Measurements from ENCODE around the gene NET1.
A peak's percentile ranks its signal among the peaks of the same experiment; 100 is the strongest.
"Not testable (repeated sequence)": the region's sequence is repeated elsewhere in the genome, so short reads cannot be mapped to it uniquely, and the experiment has no call there.

NET1 gene

DNA sequence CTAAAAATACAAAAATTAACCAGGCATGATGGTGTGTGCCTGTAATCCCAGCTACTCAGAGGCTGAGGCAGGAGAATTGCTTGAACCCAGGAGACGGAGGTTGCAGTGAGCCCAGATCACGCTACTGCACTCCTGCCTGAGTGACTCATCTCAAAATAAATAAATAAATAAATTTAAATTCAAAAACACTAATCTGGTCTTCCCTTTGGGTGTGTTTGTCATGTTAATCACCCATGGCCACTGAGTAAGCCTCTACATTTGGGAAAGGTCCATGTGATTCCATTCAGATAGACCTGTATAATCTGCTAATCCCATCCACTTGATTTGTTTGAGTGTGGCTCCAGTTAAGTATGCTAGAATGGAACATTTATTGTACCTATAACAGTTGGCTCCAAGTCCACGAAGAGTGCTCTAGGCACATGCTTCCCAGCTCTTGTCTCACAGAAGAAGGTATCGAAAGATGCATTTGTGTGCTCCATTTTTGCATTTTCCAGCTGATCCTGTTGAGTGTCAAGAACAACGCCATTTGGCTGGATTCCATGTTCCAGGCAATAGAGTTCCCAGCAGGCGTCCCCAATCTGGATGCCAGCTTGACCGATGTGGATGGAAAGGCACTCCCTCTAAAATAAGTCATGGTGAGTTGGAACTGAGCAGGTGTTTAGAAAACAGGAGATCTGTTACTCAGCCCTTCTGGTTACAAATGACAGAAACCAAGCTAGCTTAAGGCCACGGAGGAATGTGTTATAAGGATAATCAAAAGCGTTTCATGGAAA, 11.7 kb upstream of the NET1 start:
- DNase-seq = no peak

DNA sequence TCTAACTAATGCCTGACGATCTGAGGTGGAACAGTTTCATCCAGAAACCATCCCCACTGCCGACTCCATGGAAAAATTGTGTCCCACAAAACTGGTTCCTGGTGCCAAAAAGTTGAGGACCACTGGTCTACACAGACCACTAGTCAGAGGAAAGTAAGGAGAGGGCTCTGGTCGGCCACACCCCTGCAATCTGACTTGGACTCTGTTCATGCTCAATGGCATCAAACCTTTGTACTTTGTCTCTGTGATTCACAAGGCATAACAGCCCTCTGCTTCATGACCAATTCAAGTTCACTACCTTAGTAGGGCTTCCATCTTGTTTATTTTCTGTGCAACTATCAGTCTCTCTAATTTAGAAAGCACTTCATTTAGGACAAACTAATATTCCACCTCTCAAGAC, 9.6 kb upstream of the NET1 start:
- no peak for DNase-seq

DNA sequence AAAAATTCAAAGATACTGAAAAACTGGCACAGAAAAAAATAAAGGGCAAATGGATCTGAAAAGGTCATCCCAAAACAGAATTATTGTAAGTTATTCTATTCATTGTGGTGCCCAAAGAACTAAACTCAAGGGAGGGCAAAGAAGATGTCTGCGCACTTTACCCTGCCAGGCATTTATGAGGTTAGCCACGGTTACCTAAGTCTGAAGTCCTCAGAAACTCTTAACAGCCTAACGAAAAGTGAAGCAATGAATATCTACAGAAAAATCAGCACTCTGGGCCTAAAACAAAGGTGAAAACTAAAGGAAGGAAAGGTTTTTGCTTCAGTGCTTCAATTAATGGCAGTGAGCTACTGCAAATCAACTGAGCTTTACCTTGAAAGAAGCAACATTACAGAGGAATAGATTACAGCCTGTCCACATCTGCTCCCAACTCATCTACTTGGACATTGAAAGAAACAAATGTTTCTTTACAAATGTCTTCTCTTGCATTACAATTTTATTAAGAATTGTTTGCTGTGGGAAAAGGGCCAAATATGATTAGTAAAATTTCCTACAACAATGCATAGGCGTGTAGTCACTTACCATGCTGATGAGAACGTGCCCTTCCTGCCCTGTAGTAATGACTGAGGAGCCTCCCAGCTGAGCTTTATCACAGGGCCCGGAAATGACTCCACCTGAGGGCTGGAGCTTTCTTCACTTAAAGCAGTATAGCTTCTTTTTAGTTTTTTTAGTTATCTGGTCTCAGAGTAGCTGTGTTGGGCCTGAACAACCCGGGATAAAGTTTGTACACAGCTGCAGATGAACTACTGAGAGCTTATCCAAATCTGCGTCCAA, 7.9 kb upstream of the NET1 start, which contains the start of gene TUBAL3:
Gene TUBAL3, minus strand, starts transcription at position 621 of the 834 bp plus-strand sequence. Its CDS starts 36 bp downstream, at position 585.
- DNase-seq = no peak

DNA sequence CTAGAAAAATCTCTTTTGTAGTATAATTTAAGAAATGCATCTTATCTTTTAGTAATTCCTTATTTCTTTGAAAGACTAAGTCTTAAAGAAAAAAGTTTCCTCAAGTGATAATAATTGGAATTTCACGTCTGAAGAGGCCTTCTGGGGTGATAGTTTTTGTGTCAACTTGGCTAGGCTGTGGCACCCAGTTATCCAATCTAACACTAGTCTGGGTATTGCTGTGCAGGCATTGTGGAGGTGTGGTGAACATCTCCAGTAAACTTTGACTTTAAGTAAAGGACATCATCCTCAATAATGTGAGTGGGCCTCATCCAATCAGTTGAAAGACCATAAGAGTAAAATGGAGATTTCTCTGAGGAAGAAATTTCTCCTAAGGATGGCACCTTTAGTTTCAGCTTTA, 5.4 kb upstream of the NET1 start:
- no peak for DNase-seq

DNA sequence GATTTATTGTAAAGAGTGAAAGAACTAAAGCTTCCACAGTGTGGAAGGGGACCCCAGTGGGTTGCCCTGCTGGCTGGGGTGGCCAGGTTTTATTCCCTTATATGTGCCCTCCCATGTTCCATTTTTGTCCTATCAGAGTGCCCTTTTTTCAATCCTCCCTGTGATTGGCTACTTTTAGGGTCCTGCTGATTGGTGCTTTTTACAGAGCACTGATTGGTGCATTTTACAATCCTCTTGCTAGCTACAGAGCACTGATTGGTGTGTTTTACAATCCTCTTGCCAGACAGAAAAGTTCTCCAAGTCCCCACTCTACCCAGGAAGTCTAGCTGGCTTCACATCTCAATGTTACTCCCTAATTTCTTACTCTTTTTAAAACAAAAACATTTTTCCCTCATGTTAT, 1.6 kb upstream of the NET1 start:
- not testable (repeated sequence) for DNase-seq

DNA sequence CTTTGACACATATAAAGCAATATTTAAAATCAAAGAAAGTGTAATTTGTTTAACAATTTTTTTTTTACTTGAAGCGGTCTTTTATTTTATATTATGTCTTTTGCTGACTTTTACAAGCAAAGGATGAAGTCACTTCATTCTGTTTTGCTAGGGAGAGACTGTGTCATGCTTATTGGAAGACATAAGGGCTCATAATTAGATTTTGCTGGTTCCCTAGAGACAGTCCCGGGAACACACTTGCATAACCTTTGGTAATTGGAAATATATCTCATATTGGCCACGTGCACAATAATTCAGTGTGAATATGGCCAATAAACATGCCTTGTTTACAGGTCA, 448 bp upstream of the NET1 start:
- no peak for DNase-seq

DNA sequence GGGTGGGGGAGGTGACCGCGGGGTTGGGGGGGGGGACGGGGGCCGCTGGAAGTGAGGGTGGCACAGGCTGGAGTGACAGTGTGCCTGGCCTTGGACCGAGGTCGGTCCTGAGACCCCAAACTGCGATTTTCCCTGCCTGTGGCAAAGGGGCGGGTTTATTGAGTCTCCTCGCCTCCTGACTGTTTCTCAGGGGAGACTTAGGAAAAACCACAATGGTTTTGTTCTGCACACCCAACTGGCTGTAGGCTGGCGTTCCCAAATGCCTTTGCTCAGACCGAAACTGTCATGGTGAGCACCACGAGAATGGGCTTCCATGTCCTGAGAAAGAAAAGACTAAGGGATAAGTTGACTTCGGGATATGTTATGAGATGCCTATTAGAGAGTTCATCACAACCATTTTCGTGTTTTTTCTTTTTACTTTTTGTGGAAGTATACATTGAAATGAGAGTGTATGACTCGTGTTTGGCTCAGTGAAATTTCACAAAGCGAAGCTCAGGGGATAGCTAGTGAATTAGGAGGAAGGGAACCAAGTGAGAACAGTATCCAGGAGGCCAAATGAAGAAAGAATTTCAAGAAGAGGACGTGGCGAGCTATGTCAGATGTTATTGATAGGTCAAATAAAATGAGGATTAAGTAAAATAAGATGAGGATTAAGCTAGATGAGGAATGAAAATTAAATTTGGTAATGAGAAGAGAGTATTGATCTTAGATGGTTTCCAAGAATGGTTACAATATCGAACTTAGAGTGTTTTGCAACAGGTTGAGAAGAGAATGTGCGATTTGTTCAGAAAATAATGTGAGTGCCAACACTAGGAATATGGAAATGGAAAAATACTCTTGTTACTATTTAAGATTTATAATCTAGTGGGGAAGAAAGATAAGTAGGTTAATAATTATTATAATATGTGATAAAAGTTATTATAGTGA, 918 bp downstream of the NET1 start:
- no peak for DNase-seq

DNA sequence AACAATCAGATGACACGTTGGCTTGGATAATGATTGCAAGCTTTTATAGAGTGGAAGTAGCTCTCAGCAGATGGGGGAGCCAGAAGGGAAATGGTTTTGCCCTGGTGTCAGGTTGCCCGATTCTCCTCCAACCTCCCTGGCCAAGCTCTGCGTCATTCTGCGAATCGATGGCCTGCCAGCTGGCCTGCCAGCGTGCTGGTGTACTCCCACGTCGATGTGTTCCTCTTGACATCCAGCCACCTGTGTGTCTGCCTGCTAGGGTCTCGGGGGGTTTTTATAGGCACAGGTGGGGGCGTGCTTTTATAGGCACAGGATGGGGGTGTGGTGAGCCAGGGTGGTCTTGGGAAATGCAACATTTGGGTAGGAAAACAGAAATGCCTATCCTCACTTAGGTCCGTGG, 4.6 kb downstream of the NET1 start:
- peak; percentile 90 for DNase-seq

DNA sequence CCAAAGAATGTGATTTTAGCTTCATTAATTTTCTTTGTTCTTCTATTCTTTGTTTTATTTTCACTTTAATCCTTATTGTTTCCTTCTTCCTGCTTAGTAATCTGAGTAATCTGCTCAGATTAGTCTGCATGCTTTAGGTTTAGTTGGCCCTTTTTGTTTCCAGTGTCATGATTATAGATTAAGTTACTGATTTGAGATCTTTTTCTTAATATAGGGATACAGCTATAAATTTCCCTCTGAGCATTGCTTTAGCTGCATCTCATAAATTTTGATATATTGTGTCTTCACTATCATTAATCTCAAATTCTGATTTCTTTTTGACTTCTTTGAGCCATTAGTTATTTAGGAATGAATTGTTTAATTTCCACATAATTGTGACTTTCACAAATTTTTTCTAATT, 6.2 kb downstream of the NET1 start:
- no peak for DNase-seq

DNA sequence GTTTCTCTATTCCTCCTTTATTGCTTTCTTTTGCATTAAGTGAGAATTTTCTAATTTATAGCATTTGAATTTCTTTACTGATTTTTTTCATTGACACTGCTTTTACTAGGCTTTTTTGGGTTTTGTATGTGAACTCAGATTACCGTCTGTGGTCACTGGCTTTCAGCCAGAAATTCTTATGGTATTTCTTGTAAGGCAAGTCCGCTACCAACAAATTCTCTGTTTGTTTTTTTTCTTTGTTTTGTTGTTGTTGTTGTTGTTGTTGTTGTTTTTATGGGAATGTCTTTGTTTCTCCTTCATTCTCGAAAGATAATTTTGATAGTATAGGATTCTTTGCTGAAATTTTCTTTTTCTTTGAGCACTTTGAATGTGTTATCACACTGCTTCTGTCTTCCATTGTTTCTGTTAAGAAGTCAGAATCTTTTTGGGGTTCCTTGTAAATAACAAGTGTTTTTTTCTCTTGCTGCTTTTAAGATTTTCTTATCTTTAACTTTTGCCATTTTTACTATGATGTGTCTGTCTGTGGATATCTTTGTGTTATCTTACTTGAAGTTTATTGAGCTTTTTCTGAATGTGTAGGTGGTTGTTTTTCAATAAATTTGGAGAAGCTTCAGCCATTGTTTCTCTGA, 7.2 kb downstream of the NET1 start:
- no peak for DNase-seq

DNA sequence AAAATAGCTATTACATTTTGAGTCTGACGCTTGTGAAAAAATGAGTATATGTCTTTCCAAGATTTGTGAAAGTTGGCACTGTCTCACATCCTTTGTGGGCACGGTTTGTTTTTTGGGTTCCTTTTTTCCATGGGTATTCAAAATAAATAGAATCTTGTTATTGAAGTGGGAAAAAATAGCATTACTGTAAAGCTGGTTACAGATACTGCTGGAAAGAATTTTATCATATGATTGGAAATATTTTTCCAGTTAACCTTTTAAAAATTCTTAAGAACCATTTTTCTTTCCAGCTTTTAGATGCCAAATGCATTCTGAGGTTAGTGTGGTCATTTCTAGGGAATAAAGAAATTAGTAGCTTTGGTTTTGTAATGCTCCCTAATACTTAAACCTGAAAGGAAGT, 11.4 kb downstream of the NET1 start:
- DNase-seq = no peak

DNA sequence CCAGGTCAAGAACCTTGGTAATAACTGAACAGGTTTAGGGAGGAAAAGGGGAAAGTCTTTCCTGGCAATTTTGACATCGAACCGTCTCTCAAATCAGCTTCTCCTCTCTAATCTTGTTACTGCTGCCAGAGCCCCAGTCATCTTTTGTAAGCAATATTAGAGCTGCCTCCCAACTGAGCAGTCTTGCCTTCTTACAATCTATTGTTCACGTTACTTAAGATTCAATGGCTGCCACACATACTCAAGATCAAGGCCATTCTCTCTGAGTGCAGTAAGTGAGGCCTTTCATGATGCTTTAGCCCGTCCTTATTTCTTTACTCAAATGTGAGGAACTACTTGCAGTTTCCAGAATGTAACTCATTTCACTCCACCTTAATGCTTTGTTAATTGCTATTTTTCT, 12.4 kb downstream of the NET1 start:
- DNase-seq = no peak

DNA sequence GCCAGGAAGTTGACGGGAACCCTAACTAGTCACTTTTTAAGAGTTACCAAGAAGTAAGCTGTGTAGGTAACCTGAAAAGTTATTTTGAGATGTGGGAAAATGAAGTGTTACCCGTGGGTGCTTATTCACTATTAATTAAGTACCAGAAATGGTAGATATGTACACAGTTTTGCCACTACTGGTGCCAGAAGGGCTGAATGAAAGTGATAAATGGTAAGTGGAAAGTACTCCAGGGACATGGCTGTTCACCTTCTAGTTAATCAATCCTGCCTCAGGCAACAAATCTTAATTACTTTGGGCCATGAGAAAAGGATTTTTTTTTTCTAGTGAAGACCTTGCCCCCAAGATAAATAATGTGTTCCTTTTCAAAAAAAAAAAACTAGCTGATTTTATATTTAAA, 15.8 kb downstream of the NET1 start:
- no peak for DNase-seq

DNA sequence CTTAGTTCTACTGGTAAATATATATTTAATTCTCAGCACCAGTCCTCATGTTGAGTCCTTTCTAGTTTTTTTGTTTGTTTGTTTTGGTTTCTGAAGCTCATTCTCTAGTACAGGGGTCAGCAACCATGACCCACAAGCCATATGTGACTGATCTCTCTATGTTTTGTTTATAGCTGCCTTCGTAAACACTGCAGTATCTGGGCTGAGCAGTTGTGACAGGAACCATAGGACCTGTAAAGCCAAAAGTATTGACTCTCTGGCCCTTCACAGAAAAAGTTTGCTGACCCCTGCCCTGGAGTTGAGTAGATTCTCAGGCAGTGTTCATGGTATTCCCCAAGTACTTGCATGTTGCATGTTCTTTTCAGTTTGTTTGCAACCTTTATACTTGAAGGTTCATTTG, 20.8 kb downstream of the NET1 start:
- DNase-seq = no peak

DNA sequence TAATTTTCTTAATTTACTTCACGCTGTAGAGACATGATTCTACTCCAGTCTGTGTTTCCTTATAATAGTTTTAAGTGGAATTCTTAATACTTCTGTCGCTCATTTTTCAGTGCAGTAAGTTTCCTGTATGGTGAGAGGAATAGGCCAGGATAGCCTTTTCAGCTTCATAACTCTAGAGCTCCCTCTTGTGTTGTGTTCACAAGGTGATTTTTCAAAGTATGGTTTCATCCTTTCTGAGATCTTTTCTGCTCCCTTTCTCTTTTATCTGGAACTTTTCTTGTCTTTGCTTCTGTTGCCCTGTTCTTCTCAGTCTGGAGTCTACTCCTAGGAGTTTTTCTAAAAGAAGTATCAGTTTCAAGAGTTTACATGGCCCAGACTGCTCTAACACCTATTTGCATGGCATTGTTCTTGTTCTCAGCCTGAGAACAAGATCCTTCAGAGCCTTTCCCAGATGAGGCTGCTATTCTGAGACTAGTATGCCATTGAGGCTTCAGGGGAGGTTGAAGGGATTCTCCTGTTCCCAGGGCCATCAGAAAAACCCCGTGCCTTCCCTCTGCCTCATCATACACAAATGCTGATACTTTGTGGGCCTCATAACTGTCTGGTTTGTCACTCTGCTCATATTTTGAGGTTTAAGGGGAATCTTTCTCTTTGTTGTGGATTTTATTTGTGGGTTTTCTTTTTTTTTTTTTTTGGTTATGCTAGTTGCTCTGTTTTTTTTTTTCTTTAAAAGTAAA, 21.8 kb downstream of the NET1 start:
- no peak for DNase-seq

DNA sequence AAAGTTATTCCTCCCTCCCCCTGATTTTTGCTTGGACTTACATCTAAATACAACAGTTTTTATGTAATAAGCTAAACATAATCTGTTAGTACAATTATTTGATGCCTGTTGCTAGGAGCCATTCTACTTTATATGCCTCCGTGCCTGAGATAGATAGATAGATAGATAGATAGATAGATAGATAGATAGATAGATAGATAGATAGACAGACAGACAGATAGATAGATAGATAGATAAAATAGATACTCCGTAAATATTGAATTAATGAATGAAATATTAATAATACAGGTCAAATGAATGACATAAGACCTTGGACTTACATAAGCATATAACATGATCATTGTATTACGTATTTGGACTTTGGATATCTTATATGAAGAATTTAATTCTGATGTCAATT, 23.0 kb downstream of the NET1 start:
- no peak for DNase-seq

DNA sequence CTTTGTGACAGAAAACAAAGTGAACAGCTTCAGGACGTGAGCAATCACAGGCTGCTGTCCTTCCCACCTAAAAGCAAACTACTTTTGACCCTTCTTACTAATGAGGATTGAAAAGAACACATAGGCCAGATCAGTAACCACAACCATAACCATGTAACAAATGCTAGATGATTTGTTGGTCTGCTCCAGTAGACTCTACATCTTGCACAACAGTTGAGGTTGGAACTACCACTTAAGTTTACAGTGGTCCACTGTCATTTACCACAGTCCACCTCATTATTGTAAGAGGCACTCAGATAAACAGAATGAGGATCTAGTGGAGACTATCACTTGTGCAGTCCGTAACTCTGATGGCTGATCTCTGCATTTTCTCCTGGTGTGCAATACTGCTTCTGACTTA, 27.8 kb downstream of the NET1 start:
- no peak for DNase-seq

DNA sequence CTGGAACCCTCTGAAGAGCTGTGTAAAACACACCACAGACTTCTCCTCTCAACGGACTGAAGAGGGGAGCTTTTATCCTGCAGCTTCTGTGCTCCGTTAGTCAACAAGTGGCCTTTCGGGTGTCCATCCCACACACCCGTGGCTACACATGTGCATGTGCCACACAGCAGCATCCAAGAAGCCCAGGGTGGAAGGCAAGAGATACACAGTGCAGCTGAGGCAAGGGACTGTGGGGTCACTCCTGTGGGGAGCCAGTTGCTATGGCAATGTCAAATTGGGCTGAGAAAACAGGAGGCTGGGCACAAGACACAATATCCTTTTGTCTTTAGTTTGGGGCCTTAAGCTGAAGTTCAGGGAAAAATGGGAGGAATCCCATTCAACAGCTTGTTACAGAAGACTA, 28.7 kb downstream of the NET1 start:
- no peak for DNase-seq

DNA sequence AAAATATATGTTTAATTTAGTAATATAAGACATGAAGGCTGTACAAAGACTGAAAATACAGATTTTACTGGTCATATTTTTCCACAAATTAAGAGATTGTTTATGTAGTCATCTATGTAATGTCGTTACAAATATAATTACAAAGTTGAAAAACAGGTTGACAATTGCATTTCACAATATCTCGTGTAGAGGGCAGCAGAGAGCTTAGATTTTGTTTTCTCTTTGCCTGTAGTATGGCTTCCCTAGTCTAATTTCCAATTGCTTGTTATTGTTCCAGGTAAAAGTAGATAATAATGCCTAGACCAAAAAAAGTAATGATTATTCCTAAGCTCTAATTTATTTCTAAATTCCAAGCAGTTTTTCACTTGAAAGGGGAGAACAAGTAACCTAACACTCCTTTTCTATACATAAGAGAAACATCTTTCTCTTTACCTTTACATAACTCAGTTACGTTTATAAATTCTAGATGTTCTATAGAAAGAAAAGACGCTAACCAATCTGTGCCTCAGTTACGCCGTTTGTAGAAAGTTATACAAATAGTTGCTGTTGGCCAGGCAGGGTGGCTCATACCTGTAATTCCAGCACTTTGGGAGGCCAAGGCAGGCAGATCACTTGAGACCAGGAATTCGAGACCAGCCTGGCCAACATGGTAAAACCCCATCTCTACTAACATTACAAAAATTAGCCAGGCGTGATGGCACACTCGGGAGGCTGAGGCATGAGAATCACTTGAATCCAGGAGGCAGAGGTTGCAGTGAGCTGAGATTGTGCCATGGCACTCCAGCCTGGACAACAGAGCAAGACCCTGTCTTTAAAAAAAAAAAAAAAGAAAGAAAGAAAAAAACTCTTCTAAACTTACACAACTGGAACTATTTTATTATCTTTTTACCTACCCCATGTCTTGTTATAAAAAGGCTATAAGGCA, 30.0 kb downstream of the NET1 start:
- peak; percentile 5 for DNase-seq

DNA sequence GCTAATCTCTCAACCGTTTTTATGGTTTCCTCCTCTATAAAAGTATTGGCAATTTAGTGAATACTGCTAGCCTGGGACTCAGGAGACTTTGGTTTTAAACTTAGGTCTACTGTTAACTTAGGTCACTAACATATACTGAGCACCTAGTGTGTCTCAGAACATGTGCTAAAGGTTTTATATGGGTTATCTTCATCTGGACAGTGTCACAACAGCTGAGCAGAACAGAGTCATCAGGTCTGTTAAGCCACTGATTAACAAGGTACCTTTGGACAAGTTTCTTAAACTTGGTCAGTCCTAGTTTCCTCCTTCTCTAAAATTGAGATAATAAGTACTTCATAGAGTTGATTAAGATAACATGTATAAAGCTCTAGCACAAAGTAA, 30.6 kb downstream of the NET1 start:
- no peak for DNase-seq

DNA sequence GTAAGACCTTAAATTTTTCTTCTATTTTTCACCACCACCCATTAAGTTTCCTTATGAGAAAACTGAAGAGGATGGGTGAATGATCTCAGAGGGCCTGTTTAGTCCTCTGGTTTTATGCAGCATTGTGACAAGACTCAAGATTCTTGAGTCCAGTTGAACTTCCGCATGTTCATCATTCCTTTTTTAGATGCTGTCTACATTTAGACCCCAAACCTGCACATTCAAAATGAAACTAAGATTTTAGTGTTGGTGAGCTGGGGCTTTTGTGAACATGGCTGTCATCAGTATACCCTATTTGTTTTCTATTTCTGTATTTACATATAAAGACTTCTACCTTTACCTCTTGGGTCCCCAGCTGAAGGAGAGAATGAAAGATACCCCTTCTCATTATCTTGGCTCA, 31.1 kb downstream of the NET1 start:
- no peak for DNase-seq
